ENCODE results near the gene MAP2K6. TPM values are rescaled to one million over a fixed set of nuclear protein-coding genes. Genes with fewer than 3 reads are reported as not detected.

The MAP2K6 gene
- total and polyA plus RNA-seq, 3 donors from 2014 or later, result 2.6 to 2.8 (median 2.7) TPM

GRCh38 chr17:69535016-69535570 is 120.6 kb downstream of the MAP2K6 start:
- Histone ChIP-seq H3K9me3 (no peaks in the 10 kb centered on the region), H3K4me3 (no peak overlapping the region), H3K27me3 (no peaks in the 10 kb centered on the region), H3K4me1 (no peaks in the 10 kb centered on the region), H3K27ac (no peak overlapping the region), H3K36me3 (ENCODE audit: low read depth, missing control alignments) (no peaks in the 10 kb centered on the region)
- TF ChIP-seq POLR2A (IDR thresholded peaks at IDR 0.05), result no peak
- TF ChIP-seq, protein P1, sequence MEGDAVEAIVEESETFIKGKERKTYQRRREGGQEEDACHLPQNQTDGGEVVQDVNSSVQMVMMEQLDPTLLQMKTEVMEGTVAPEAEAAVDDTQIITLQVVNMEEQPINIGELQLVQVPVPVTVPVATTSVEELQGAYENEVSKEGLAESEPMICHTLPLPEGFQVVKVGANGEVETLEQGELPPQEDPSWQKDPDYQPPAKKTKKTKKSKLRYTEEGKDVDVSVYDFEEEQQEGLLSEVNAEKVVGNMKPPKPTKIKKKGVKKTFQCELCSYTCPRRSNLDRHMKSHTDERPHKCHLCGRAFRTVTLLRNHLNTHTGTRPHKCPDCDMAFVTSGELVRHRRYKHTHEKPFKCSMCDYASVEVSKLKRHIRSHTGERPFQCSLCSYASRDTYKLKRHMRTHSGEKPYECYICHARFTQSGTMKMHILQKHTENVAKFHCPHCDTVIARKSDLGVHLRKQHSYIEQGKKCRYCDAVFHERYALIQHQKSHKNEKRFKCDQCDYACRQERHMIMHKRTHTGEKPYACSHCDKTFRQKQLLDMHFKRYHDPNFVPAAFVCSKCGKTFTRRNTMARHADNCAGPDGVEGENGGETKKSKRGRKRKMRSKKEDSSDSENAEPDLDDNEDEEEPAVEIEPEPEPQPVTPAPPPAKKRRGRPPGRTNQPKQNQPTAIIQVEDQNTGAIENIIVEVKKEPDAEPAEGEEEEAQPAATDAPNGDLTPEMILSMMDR (IDR thresholded peaks at IDR 0.05), result no peak
- no peak for DNase-seq
- WGBS, 2 donors, result 79 to 95% methylated on average over 6 of the region's 6 CpGs
- intact Hi-C loops (cut with DNase I; ENCODE audit: low total_unique reads), result no loop called here

- Histone ChIP-seq H3K9me3 (no peaks in the 10 kb centered on the region), H3K27ac (no peak overlapping the region), H3K4me3 (no peak overlapping the region), H3K27me3 (no peaks in the 10 kb centered on the region), H3K4me1 (no peaks in the 10 kb centered on the region), H3K36me3 (ENCODE audit: low read depth, missing control alignments) (no peaks in the 10 kb centered on the region)
- no peak for DNase-seq
- WGBS, 2 donors, result 75 to 92% methylated on average over 2 of the region's 2 CpGs
- intact Hi-C loops (cut with DNase I; ENCODE audit: low total_unique reads), result no loop called here
- no peak for TF ChIP-seq POLR2A (IDR thresholded peaks at IDR 0.05)
- TF ChIP-seq, protein P1 (IDR thresholded peaks at IDR 0.05), result no peak
Measured at GRCh38 chr17:69538795-69539194, 124.3 kb downstream of the MAP2K6 start.

DNA sequence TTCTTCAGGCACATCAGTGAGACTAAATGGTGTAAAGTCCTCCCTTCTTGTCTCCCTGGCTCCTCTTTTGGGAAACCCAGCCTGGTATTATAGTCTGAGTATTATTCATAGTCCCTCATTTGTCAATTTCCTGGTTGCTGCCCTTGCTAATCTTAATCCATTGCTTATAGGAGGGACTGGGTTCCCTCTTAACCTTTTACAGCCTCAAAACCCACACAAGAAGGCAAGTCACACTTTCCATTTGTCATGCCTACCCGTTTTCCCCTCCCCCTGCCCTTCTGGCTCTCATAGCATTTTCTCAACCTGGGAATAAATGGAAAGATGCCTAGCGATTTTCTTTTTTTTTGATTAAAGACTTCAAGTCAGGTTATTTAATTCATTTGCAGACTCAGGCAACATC is 124.8 kb downstream of the MAP2K6 start:
- no peaks in the 10 kb centered on the region for H3K27me3 ChIP-seq
- H3K27ac ChIP-seq, result no peak overlapping the region
- H3K36me3 ChIP-seq (ENCODE audit: low read depth, missing control alignments), result no peaks in the 10 kb centered on the region
- no peak overlapping the region for H3K4me3 ChIP-seq
- no peaks in the 10 kb centered on the region for H3K4me1 ChIP-seq
- intact Hi-C loops (cut with DNase I; ENCODE audit: low total_unique reads), result no loop called here
- TF ChIP-seq, protein P1 (IDR thresholded peaks at IDR 0.05), result no peak
- no peak for TF ChIP-seq POLR2A (IDR thresholded peaks at IDR 0.05)
- 81 to 89% methylated on average over 2 of the region's 2 CpGs for WGBS, 2 donors
- no peaks in the 10 kb centered on the region for H3K9me3 ChIP-seq
- no peak for DNase-seq

GRCh38 chr17:69539781-69540319 is 125.4 kb downstream of the MAP2K6 start:
- Histone ChIP-seq H3K4me3 (no peak overlapping the region), H3K4me1 (no peaks in the 10 kb centered on the region), H3K36me3 (ENCODE audit: low read depth, missing control alignments) (no peaks in the 10 kb centered on the region), H3K27ac (no peak overlapping the region), H3K9me3 (no peaks in the 10 kb centered on the region), H3K27me3 (no peaks in the 10 kb centered on the region)
- TF ChIP-seq POLR2A (IDR thresholded peaks at IDR 0.05), result no peak
- TF ChIP-seq, protein P1 (IDR thresholded peaks at IDR 0.05), result no peak
- no peak for DNase-seq
- intact Hi-C loops (cut with DNase I; ENCODE audit: low total_unique reads), result no loop called here
- WGBS, 2 donors, result 78 to 93% methylated on average over 4 of the region's 4 CpGs

GRCh38 chr17:69540356-69540755 is 125.9 kb downstream of the MAP2K6 start:
- intact Hi-C loops (cut with DNase I; ENCODE audit: low total_unique reads), result no loop called here
- H3K27me3 ChIP-seq, result no peaks in the 10 kb centered on the region
- DNase-seq, result no peak
- 95 to 100% methylated on average over 2 of the region's 2 CpGs for WGBS, 2 donors
- no peak overlapping the region for H3K4me3 ChIP-seq
- H3K36me3 ChIP-seq (ENCODE audit: low read depth, missing control alignments), result no peaks in the 10 kb centered on the region
- no peaks in the 10 kb centered on the region for H3K4me1 ChIP-seq
- TF ChIP-seq, protein P1 (IDR thresholded peaks at IDR 0.05), result no peak
- TF ChIP-seq POLR2A (IDR thresholded peaks at IDR 0.05), result no peak
- H3K9me3 ChIP-seq, result no peaks in the 10 kb centered on the region
- H3K27ac ChIP-seq, result no peak overlapping the region
